Lower lobe of right lung (tissue), 2 donors: ENCODE data around the gene TNFAIP6. TPM values are rescaled to one million over a fixed set of nuclear protein-coding genes. Genes with fewer than 3 reads are reported as not detected.

ENCODE experiments used
- ATAC-seq, 2 donors: fragments of 200-7000 bp; cut with Tn5 transposase; one replicate each; pipeline ENCODE4 v1.9.1; 2020 to 2022; ENCODE audit warnings: mild to moderate bottlenecking in 2 of 2, moderate library complexity in 2 of 2
- DNase-seq: peaks from one replicate; pipeline ENCODE4 v3.0.0-alpha.2; 2020
- H3K27ac ChIP-seq: fragments of 200-600 bp; one replicate; pipeline ENCODE4 v1.8.0; 2022
- H3K27me3 ChIP-seq: fragments of 200-600 bp; one replicate; pipeline ENCODE4 v1.8.0; 2022; ENCODE audit warnings: low read depth
- H3K36me3 ChIP-seq: fragments of 200-600 bp; one replicate; pipeline ENCODE4 v1.8.0; 2022; ENCODE audit warnings: mild to moderate bottlenecking
- H3K4me1 ChIP-seq: fragments of 200-600 bp; one replicate; pipeline ENCODE4 v1.8.0; 2022
- H3K4me3 ChIP-seq: fragments of 200-600 bp; one replicate; pipeline ENCODE4 v1.8.0; 2022; ENCODE audit warnings: mild to moderate bottlenecking
- H3K9me3 ChIP-seq: fragments of 200-600 bp; one replicate; pipeline ENCODE4 v1.8.0; 2022
- CTCF ChIP-seq: fragments of 200-600 bp; IDR thresholded peaks from one replicate; pipeline ENCODE4 v1.8.0; 2022; ENCODE audit warnings: antibody characterized with exemption, mild to moderate bottlenecking
- intact Hi-C: fragments of 100-400 bp; cut with DNase I; formaldehyde crosslinking; loops from one replicate; pipeline ENCODE4 v1.11.0; 2022
- microRNA-seq: library from miRNA; unstranded; fragments of <30 nt; microRNA quantifications from one replicate; pipeline ENCODE4 v1.2.0, GENCODE V29; 2020; ENCODE audit warnings: borderline number of aligned reads
- total RNA-seq: library from RNA; stranded (reverse); fragmentation: NEBNext Ultra II Directional; extraction: Animal tissue kit (Norgen Biotek cat#: 25700); gene quantifications from one replicate; pipeline ENCODE4 v1.2.1, GENCODE V29; 2021
- donor health status: DM: no; HTN: yes; CAD: no; lungs with severe emphysema.

TNFAIP6 gene
- total RNA-seq, 1 donor from 2014 or later, result 2.1 TPM

GRCh38 chr2:151422917-151423439, 65.6 kb downstream of the TNFAIP6 start:
- H3K27ac ChIP-seq, result no peak overlapping the region
- DNase-seq (no peak), ATAC-seq (no peak)
- H3K27me3 ChIP-seq, result no peaks in the 10 kb centered on the region
- intact Hi-C loops, result no loop called here
- no peaks in the 10 kb centered on the region for H3K9me3 ChIP-seq
- H3K4me3 ChIP-seq, result no peak overlapping the region
- no peak for TF ChIP-seq CTCF
- peaks cover 72% of the 10 kb centered on the region for H3K36me3 ChIP-seq
- peaks cover 5% of the 10 kb centered on the region for H3K4me1 ChIP-seq

GRCh38 chr2:151423760-151424159, 66.4 kb downstream of the TNFAIP6 start:
- no peaks in the 10 kb centered on the region for H3K9me3 ChIP-seq
- TF ChIP-seq CTCF, result no peak
- no peaks in the 10 kb centered on the region for H3K27me3 ChIP-seq
- DNase-seq, result no peak
- intact Hi-C loops, result no loop called here
- no peak overlapping the region for H3K27ac ChIP-seq
- H3K36me3 ChIP-seq, result peaks cover 69% of the 10 kb centered on the region
- ATAC-seq, result no peak
- H3K4me3 ChIP-seq, result no peak overlapping the region
- peaks cover 5% of the 10 kb centered on the region for H3K4me1 ChIP-seq

Small RNAs within 50 kb of the gene (microRNA-seq; reads per million reads assigned to microRNA genes)
- not detected for gene MIR4773-1
- gene MIR4773-2, result not detected

Other genes with a start within 250 kb of the TNFAIP6 start
- gene RBM43, start 95.7 kb upstream of the TNFAIP6 start, total RNA-seq, result 10.4 TPM
- 31.9 TPM for gene NMI, start 67.9 kb upstream of the TNFAIP6 start, total RNA-seq
- 39.2 TPM for gene RIF1, start 52.3 kb downstream of the TNFAIP6 start, total RNA-seq